GM12864 (cell line): ENCODE data around the gene SEMA4B.
A peak's percentile ranks its signal among the peaks of the same experiment; 100 is the strongest.
"Not testable (repeated sequence)": the region's sequence is repeated elsewhere in the genome, so short reads cannot be mapped to it uniquely, and the experiment has no call there.

Source experiments
- DNase-seq: peaks from one replicate; pipeline ENCODE4 v3.0.0-alpha.2; 2011; ENCODE audit warnings: low read depth
- H3K4me3 ChIP-seq: 2 replicates; pipeline ENCODE4 v1.5.1; 2011; ENCODE audit warnings: mild to moderate bottlenecking, low read depth, low read length, control low read depth
- CTCF ChIP-seq: IDR thresholded peaks from 2 replicates; pipeline ENCODE4 v1.5.1; 2011; ENCODE audit warnings: low read depth, mild to moderate bottlenecking, moderate library complexity, low read length, control low read depth, inconsistent platforms; ENCODE audit errors: missing control alignments

Gene SEMA4B

GRCh38 chr15:90248789-90249202, 47.7 kb downstream of the SEMA4B start:
- DNase-seq: no peak
- no peak overlapping the region for H3K4me3 ChIP-seq
- TF ChIP-seq CTCF: no peak

GRCh38 chr15:90249203-90249863, 48.2 kb downstream of the SEMA4B start, which contains the start of gene TTLL13:
TTLL13 (plus strand) TSS chr15:90249556; CDS start chr15:90250631, 1,075 bp downstream.
- peak within 1 kb of the TSS; percentile 49 for H3K4me3 ChIP-seq
- TF ChIP-seq CTCF: no peak
- DNase-seq: no peak

- H3K4me3 ChIP-seq: no peak overlapping the region
- TF ChIP-seq CTCF: no peak
- DNase-seq: no peak
Measured at GRCh38 chr15:90257776-90258175, 56.6 kb downstream of the SEMA4B start.

GRCh38 chr15:90259524-90259923, 58.4 kb downstream of the SEMA4B start:
- peak; percentile 39 for DNase-seq
- no peak overlapping the region for H3K4me3 ChIP-seq
- TF ChIP-seq CTCF: no peak

GRCh38 chr15:90260731-90261130, 59.6 kb downstream of the SEMA4B start:
- DNase-seq, H3K4me3 ChIP-seq: not testable (repeated sequence)

GRCh38 chr15:90261811-90262210, 60.7 kb downstream of the SEMA4B start:
- no peak for TF ChIP-seq CTCF
- no peak overlapping the region for H3K4me3 ChIP-seq
- no peak for DNase-seq

- TF ChIP-seq CTCF: no peak
- no peak overlapping the region for H3K4me3 ChIP-seq
Measured at GRCh38 chr15:90262426-90262825, 61.3 kb downstream of the SEMA4B start.

GRCh38 chr15:90264671-90265070, 63.5 kb downstream of the SEMA4B start:
- no peak for TF ChIP-seq CTCF
- DNase-seq: no peak
- H3K4me3 ChIP-seq: peak overlapping the region; percentile 95

More at GRCh38 chr15:90262426-90262825, 61.3 kb downstream of the SEMA4B start:
- no peak for DNase-seq
